HEK293 (cell line): ENCODE results near the gene CREM.
A peak's percentile ranks its signal among the peaks of the same experiment; 100 is the strongest.

Experiments
- CTCF ChIA-PET: fragments of 350-600 bp; formaldehyde crosslinking; extraction: SDS; loops from one replicate; lab custom pipeline; 2021; ENCODE audit warnings: antibody characterized with exemption; lab: Yijun Ruan, JAX
- POLR2A ChIA-PET: fragments of 300-600 bp; formaldehyde crosslinking; extraction: SDS; loops from one replicate; lab custom pipeline; 2020; ENCODE audit warnings: antibody characterized with exemption, inconsistent platforms; lab: Yijun Ruan, JAX
- H3K27ac ChIP-seq: fragments of 200-500 bp; sonication (Bioruptor generic); 2 replicates; pipeline ENCODE4 v1.5.1; 2014; ENCODE audit warnings: low read depth, low read length, control low read depth, inconsistent platforms; ENCODE audit errors: extremely low read depth
- H3K36me3 ChIP-seq, 2 experiments: fragments of 200-500 bp in 1 of 2; sonication (Bioruptor generic) in 1 of 2; 1 replicate in 1 of 2; 2 replicates in 1 of 2; pipeline ENCODE4 v1.5.1; 2014 to 2017; ENCODE audit warnings: inconsistent platforms in 2 of 2, low read length in 2 of 2; ENCODE audit not compliant: control insufficient read depth in 2 of 2, insufficient read depth in 1 of 2
- H3K4me1 ChIP-seq: fragments of 200-500 bp; sonication (Bioruptor generic); 2 replicates; pipeline ENCODE4 v1.5.1; 2014; ENCODE audit warnings: mild to moderate bottlenecking, low read length, inconsistent platforms; ENCODE audit not compliant: control insufficient read depth, insufficient read depth
- H3K4me3 ChIP-seq: 2 replicates; pipeline ENCODE4 v1.5.1; 2011; ENCODE audit warnings: low read depth, mild to moderate bottlenecking, control low read depth, low read length, moderate library complexity
- H3K9me3 ChIP-seq: fragments of 200-500 bp; sonication (Bioruptor generic); 2 replicates; pipeline ENCODE4 v1.5.1; 2014; ENCODE audit warnings: low read depth, low read length, inconsistent platforms; ENCODE audit not compliant: control insufficient read depth, insufficient read depth
- AEBP2 ChIP-seq: fragments of 450-650 bp; formaldehyde crosslinking; IDR thresholded peaks from 2 replicates; pipeline ENCODE4 v1.5.1; 2016; ENCODE audit warnings: missing biosample characterization, missing genetic modification characterization, borderline replicate concordance
- EGR2 ChIP-seq: fragments of 450-650 bp; formaldehyde crosslinking; IDR thresholded peaks from 2 replicates; pipeline ENCODE4 v1.5.1; 2016; ENCODE audit warnings: low read depth, missing biosample characterization, missing genetic modification characterization
- GLI2 ChIP-seq: fragments of 450-650 bp; formaldehyde crosslinking; IDR thresholded peaks from 2 replicates; pipeline ENCODE4; 2017; ENCODE audit warnings: missing biosample characterization, missing genetic modification characterization, low read depth, borderline replicate concordance
- HOXD13 ChIP-seq: sonication (generic); formaldehyde crosslinking; IDR thresholded peaks from 2 replicates; pipeline ENCODE4 v1.8.0; 2022; ENCODE audit warnings: missing genetic modification reagents, borderline replicate concordance
- INSM2 ChIP-seq: fragments of 450-650 bp; formaldehyde crosslinking; IDR thresholded peaks from 2 replicates; pipeline ENCODE4 v1.5.1; 2016; ENCODE audit warnings: missing biosample characterization, missing genetic modification characterization
- YY2 ChIP-seq: fragments of 450-650 bp; formaldehyde crosslinking; IDR thresholded peaks from 2 replicates; pipeline ENCODE4 v1.5.1; 2016; ENCODE audit warnings: missing biosample characterization, missing genetic modification characterization
- ZBTB21 ChIP-seq: fragments of 450-650 bp; formaldehyde crosslinking; IDR thresholded peaks from 2 replicates; pipeline ENCODE4 v1.5.1; 2017; ENCODE audit warnings: missing biosample characterization, missing genetic modification characterization
- ZBTB7A ChIP-seq: fragments of 450-650 bp; formaldehyde crosslinking; IDR thresholded peaks from 2 replicates; pipeline ENCODE4 v1.5.1; 2016; ENCODE audit warnings: low read depth, missing biosample characterization, missing genetic modification characterization
- ZFP41 ChIP-seq: fragments of 450-650 bp; formaldehyde crosslinking; IDR thresholded peaks from 2 replicates; pipeline ENCODE4 v1.5.1; 2016; ENCODE audit warnings: missing biosample characterization, missing genetic modification characterization, borderline replicate concordance
- ZIC2 ChIP-seq: fragments of 450-650 bp; formaldehyde crosslinking; IDR thresholded peaks from 2 replicates; pipeline ENCODE4 v1.5.1; 2016; ENCODE audit warnings: missing biosample characterization, missing genetic modification characterization
- ZNF133 ChIP-seq: fragments of 450-650 bp; formaldehyde crosslinking; IDR thresholded peaks from 2 replicates; pipeline ENCODE4 v1.5.1; 2016; ENCODE audit warnings: missing biosample characterization, missing genetic modification characterization
- ZNF19 ChIP-seq: fragments of 450-650 bp; formaldehyde crosslinking; IDR thresholded peaks from 2 replicates; pipeline ENCODE4; 2016; ENCODE audit warnings: missing biosample characterization, missing genetic modification characterization, low read depth
- ZNF2 ChIP-seq: fragments of 450-650 bp; formaldehyde crosslinking; IDR thresholded peaks from 2 replicates; pipeline ENCODE4 v1.5.1; 2016; ENCODE audit warnings: missing biosample characterization, missing genetic modification characterization
- ZNF211 ChIP-seq: fragments of 450-650 bp; formaldehyde crosslinking; IDR thresholded peaks from 2 replicates; pipeline ENCODE4 v1.5.1; 2016; ENCODE audit warnings: low read depth, missing biosample characterization, missing genetic modification characterization
- ZNF391 ChIP-seq: fragments of 450-650 bp; formaldehyde crosslinking; IDR thresholded peaks from 2 replicates; pipeline ENCODE4 v1.5.1; 2016; ENCODE audit warnings: low read depth, missing biosample characterization, missing genetic modification characterization, borderline replicate concordance
- ZNF416 ChIP-seq: fragments of 450-650 bp; formaldehyde crosslinking; IDR thresholded peaks from 2 replicates; pipeline ENCODE4 v1.5.1; 2016; ENCODE audit warnings: missing biosample characterization, missing genetic modification characterization
- ZNF580 ChIP-seq: fragments of 450-650 bp; formaldehyde crosslinking; IDR thresholded peaks from 2 replicates; pipeline ENCODE4 v1.5.1; 2016; ENCODE audit warnings: missing biosample characterization, missing genetic modification characterization
- ZNF600 ChIP-seq: fragments of 450-650 bp; formaldehyde crosslinking; IDR thresholded peaks from 2 replicates; pipeline ENCODE4 v1.5.1; 2016; ENCODE audit warnings: missing biosample characterization, missing genetic modification characterization
- ZNF610 ChIP-seq: fragments of 450-650 bp; formaldehyde crosslinking; IDR thresholded peaks from 2 replicates; pipeline ENCODE4 v1.5.1; 2016; ENCODE audit warnings: missing biosample characterization, missing genetic modification characterization, borderline replicate concordance
- ZNF664 ChIP-seq: fragments of 450-650 bp; formaldehyde crosslinking; IDR thresholded peaks from 2 replicates; pipeline ENCODE4 v1.5.1; 2016; ENCODE audit warnings: missing biosample characterization, missing genetic modification characterization
- ZNF704 ChIP-seq: fragments of 450-650 bp; formaldehyde crosslinking; IDR thresholded peaks from 2 replicates; pipeline ENCODE4 v1.5.1; 2016; ENCODE audit warnings: missing biosample characterization, missing genetic modification characterization
- ZNF776 ChIP-seq: fragments of 450-650 bp; formaldehyde crosslinking; IDR thresholded peaks from 2 replicates; pipeline ENCODE4 v1.5.0; 2017; ENCODE audit warnings: missing biosample characterization, missing genetic modification characterization, borderline replicate concordance
- ZXDB ChIP-seq: fragments of 450-650 bp; formaldehyde crosslinking; IDR thresholded peaks from 2 replicates; pipeline ENCODE4 v1.5.1; 2016; ENCODE audit warnings: missing biosample characterization, missing genetic modification characterization
- TF ChIP-seq, protein P1 (sequence below): fragments of 450-650 bp; formaldehyde crosslinking; IDR thresholded peaks from 2 replicates; pipeline ENCODE4 v1.5.1; 2016; ENCODE audit warnings: missing biosample characterization, missing genetic modification characterization
- TF ChIP-seq, protein P2 (sequence below): fragments of 450-650 bp; IDR thresholded peaks from 2 replicates; pipeline ENCODE4 v1.5.1; 2018; ENCODE audit warnings: missing biosample characterization, missing genetic modification characterization
- TF ChIP-seq, protein P3 (sequence below): fragments of 450-650 bp; formaldehyde crosslinking; IDR thresholded peaks from 2 replicates; pipeline ENCODE4; 2016; ENCODE audit warnings: missing biosample characterization, missing genetic modification characterization

The CREM gene

DNA sequence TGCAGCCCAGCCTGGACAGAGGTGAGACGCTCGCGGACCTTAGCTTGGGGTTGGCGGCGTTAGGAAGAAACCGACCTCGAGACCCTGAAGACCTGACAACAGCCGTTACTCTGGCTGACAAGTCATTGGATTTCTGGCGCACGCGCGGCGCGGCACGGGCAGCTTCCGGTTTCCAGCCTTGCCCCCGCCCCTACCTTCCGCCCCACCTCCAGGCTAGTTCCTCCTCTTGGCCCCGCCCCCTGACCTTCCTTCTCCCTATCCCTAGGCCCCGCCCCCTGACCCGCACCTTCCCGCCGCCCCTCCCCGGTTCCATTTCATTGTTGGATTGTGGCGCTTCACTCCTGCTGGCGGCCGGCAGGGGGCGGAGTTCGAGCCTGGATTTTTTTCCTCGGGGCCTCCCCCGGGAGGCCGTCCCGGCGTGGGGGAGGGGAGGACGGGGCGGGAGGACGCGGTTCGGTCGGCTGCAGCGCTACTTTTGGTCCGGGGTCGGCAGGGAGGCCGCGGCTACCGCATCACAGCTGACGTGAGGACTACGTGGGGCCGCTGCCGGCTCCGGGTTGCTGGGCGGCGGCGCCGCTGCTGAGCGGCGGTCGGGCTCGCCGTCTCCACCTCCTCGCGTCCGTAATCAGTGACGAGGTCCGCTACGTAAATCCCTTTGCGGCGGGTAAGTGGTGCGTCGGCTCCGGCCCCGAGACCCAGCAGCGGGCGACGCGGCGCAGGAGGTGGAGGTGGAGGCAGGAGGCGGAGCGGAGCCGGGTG lies at the start of gene CREM:
Gene CREM, plus strand, starts transcription at position 317 of the 759 bp plus-strand sequence. CDS start 10,990 bp downstream, outside the sequence.
- H3K27ac ChIP-seq, result peak within 1 kb of the TSS; percentile 97
- H3K9me3 ChIP-seq, result no peaks in the 10 kb centered on the region
- peaks cover 11% of the 10 kb centered on the region for H3K4me1 ChIP-seq
- CTCF ChIA-PET, result interaction anchor here (0.6 to 4.2 kb wide), 15 partner anchors 10 to 975 kb away, joined by 3 to 28 read pairs (median 4); no protein-coding TSS in a partner anchor
- peak within 1 kb of the TSS; percentile 76 for H3K4me3 ChIP-seq
- POLR2A ChIA-PET, result interaction anchor here (0.5 to 3.6 kb wide), 13 partner anchors 9 to 466 kb away, joined by 3 to 47 read pairs (median 4); partner anchors contain the start of gene CUL2
- no peaks in the 10 kb centered on the region for H3K36me3 ChIP-seq
- TF ChIP-seq ZNF416 (tag by site-specific recombination) (no peak), ZFP41 (no peak), EGR2 (peak; percentile 47; the same call in 1 of the 2 replicates), INSM2 (tag by site-specific recombination) (0 out of 2 replicates have a peak, but pooled peaks have one; percentile 54), YY2 (no peak), AEBP2 (tag by site-specific recombination) (no peak), ZNF133 (tag by site-specific recombination) (no peak), ZNF600 (tag by site-specific recombination) (peak; percentile 96), ZNF2 (tag by site-specific recombination) (peak; percentile 55; the same call in 1 of the 2 replicates), ZBTB7A (tag by site-specific recombination) (0 out of 2 replicates have a peak, but pooled peaks have one; percentile 40), ZIC2 (tag by site-specific recombination) (peak; percentile 42), ZNF776 (tag by site-specific recombination) (no peak), ZNF391 (peak; percentile 69; the same call in 1 of the 2 replicates), ZNF211 (tag by site-specific recombination) (no peak), GLI2 (tag by site-specific recombination) (no peak), ZNF19 (tag by site-specific recombination) (no peak), ZBTB21 (tag by site-specific recombination) (peak; percentile 90), ZNF580 (tag by site-specific recombination) (peak; percentile 58), ZNF610 (tag by site-specific recombination) (peak; percentile 85; the same call in 1 of the 2 replicates), ZXDB (tag by site-specific recombination) (peak; percentile 86), ZNF704 (no peak), HOXD13 (CRISPR knock-in tag) (no peak), ZNF664 (tag by site-specific recombination) (no peak)
- TF ChIP-seq, protein P1, sequence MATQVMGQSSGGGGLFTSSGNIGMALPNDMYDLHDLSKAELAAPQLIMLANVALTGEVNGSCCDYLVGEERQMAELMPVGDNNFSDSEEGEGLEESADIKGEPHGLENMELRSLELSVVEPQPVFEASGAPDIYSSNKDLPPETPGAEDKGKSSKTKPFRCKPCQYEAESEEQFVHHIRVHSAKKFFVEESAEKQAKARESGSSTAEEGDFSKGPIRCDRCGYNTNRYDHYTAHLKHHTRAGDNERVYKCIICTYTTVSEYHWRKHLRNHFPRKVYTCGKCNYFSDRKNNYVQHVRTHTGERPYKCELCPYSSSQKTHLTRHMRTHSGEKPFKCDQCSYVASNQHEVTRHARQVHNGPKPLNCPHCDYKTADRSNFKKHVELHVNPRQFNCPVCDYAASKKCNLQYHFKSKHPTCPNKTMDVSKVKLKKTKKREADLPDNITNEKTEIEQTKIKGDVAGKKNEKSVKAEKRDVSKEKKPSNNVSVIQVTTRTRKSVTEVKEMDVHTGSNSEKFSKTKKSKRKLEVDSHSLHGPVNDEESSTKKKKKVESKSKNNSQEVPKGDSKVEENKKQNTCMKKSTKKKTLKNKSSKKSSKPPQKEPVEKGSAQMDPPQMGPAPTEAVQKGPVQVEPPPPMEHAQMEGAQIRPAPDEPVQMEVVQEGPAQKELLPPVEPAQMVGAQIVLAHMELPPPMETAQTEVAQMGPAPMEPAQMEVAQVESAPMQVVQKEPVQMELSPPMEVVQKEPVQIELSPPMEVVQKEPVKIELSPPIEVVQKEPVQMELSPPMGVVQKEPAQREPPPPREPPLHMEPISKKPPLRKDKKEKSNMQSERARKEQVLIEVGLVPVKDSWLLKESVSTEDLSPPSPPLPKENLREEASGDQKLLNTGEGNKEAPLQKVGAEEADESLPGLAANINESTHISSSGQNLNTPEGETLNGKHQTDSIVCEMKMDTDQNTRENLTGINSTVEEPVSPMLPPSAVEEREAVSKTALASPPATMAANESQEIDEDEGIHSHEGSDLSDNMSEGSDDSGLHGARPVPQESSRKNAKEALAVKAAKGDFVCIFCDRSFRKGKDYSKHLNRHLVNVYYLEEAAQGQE (tag by site-specific recombination), result peak; percentile 18; the same call in 1 of the 2 replicates
- TF ChIP-seq, protein P2, sequence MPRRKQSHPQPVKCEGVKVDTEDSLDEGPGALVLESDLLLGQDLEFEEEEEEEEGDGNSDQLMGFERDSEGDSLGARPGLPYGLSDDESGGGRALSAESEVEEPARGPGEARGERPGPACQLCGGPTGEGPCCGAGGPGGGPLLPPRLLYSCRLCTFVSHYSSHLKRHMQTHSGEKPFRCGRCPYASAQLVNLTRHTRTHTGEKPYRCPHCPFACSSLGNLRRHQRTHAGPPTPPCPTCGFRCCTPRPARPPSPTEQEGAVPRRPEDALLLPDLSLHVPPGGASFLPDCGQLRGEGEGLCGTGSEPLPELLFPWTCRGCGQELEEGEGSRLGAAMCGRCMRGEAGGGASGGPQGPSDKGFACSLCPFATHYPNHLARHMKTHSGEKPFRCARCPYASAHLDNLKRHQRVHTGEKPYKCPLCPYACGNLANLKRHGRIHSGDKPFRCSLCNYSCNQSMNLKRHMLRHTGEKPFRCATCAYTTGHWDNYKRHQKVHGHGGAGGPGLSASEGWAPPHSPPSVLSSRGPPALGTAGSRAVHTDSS (tag by site-specific recombination), result no peak
- TF ChIP-seq, protein P3, sequence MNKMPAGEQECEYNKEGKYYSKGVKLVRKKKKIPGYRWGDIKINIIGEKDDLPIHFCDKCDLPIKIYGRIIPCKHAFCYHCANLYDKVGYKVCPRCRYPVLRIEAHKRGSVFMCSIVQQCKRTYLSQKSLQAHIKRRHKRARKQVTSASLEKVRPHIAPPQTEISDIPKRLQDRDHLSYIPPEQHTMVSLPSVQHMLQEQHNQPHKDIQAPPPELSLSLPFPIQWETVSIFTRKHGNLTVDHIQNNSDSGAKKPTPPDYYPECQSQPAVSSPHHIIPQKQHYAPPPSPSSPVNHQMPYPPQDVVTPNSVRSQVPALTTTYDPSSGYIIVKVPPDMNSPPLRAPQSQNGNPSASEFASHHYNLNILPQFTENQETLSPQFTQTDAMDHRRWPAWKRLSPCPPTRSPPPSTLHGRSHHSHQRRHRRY (tag by site-specific recombination), result no peak
